ENCODE data around the gene PPP2R5D.

Gene PPP2R5D

GRCh38 chr6:43053545-43054205 is 69.3 kb downstream of the PPP2R5D start, which contains the start of gene CUL7:
Gene CUL7, minus strand, starts transcription at chr6:43053851. Its CDS starts 1,063 bp downstream, at chr6:43052788.
- in situ Hi-C loops (cut with MboI; ENCODE audit: low sequenced_read_pairs), result no loop called here

GRCh38 chr6:43054206-43054943 is 70.0 kb downstream of the PPP2R5D start:
- in situ Hi-C loops (cut with MboI; ENCODE audit: low sequenced_read_pairs), result no loop called here

- in situ Hi-C loops (cut with MboI; ENCODE audit: low sequenced_read_pairs), result no loop called here
Measured at GRCh38 chr6:43055966-43056365, 71.6 kb downstream of the PPP2R5D start.

- in situ Hi-C loops (cut with MboI; ENCODE audit: low sequenced_read_pairs), result no loop called here
Measured at GRCh38 chr6:43058531-43058930, 74.2 kb downstream of the PPP2R5D start.

- in situ Hi-C loops (cut with MboI; ENCODE audit: low sequenced_read_pairs), result no loop called here
Measured at GRCh38 chr6:43059168-43060033, 75.0 kb downstream of the PPP2R5D start, which contains the start of the genes KLC4 and MRPL2. Gene KLC4, plus strand, starts transcription at chr6:43059631. Its CDS starts 1,705 bp downstream, at chr6:43061336. Gene MRPL2, minus strand, starts transcription at chr6:43059434. Its CDS starts 53 bp downstream, at chr6:43059381.

- in situ Hi-C loops (cut with MboI; ENCODE audit: low sequenced_read_pairs), result no loop called here
Measured at GRCh38 chr6:43060034-43060754, 75.8 kb downstream of the PPP2R5D start.

GRCh38 chr6:43060755-43061633 is 76.6 kb downstream of the PPP2R5D start:
- in situ Hi-C loops (cut with MboI; ENCODE audit: low sequenced_read_pairs), result no loop called here

- in situ Hi-C loops (cut with MboI; ENCODE audit: low sequenced_read_pairs), result no loop called here
Measured at GRCh38 chr6:43061861-43062260, 77.5 kb downstream of the PPP2R5D start.
